HepG2 (cell line): ENCODE data around the gene RASSF4. TPM values are rescaled to one million over a fixed set of nuclear protein-coding genes. Genes with fewer than 3 reads are reported as not detected.

Experiments used
- FOSL2 ChIP-seq: sonication (generic); formaldehyde crosslinking; IDR thresholded peaks from 2 replicates; pipeline ENCODE4 v1.4.0; 2020; ENCODE audit warnings: missing genetic modification reagents
- KLF6 ChIP-seq: IDR thresholded peaks from 2 replicates; pipeline ENCODE4 v1.8.0; 2016; ENCODE audit warnings: missing biosample characterization, missing genetic modification reagents
- ONECUT2 ChIP-seq: sonication (generic); formaldehyde crosslinking; IDR thresholded peaks from 2 replicates; pipeline ENCODE4 v1.4.0; 2020; ENCODE audit warnings: missing genetic modification reagents
- PHF21A ChIP-seq: sonication (generic); formaldehyde crosslinking; IDR thresholded peaks from 2 replicates; pipeline ENCODE4 v1.5.0; 2020; ENCODE audit warnings: mild to moderate bottlenecking, missing genetic modification reagents
- SAFB2 ChIP-seq: sonication (generic); formaldehyde crosslinking; IDR thresholded peaks from 2 replicates; pipeline ENCODE4 v1.5.1; 2020; ENCODE audit warnings: missing genetic modification reagents, low read depth, mild to moderate bottlenecking, borderline replicate concordance
- SALL2 ChIP-seq: sonication (generic); formaldehyde crosslinking; IDR thresholded peaks from 2 replicates; pipeline ENCODE4 v1.8.1; 2023; ENCODE audit warnings: mild to moderate bottlenecking, missing genetic modification reagents, inconsistent platforms
- SMYD3 ChIP-seq: sonication (generic); formaldehyde crosslinking; IDR thresholded peaks from 2 replicates; pipeline ENCODE4 v1.8.1; 2023; ENCODE audit warnings: mild to moderate bottlenecking, missing genetic modification reagents
- SNRNP70 ChIP-seq: fragments of 200-400 bp; formaldehyde crosslinking; IDR thresholded peaks from 2 replicates; pipeline ENCODE4 v1.6.1; 2017; ENCODE audit warnings: mild to moderate bottlenecking, low read depth, low read length, moderate library complexity
- ZC3H13 ChIP-seq: sonication (generic); formaldehyde crosslinking; IDR thresholded peaks from 2 replicates; pipeline ENCODE4 v1.8.1; 2023; ENCODE audit warnings: mild to moderate bottlenecking, missing genetic modification reagents, moderate library complexity
- ZFYVE20 ChIP-seq: sonication (generic); formaldehyde crosslinking; IDR thresholded peaks from 2 replicates; pipeline ENCODE4 v1.8.0; 2023; ENCODE audit warnings: low read depth, mild to moderate bottlenecking, moderate library complexity, missing genetic modification reagents, borderline replicate concordance
- ZNF225 ChIP-seq: sonication (generic); formaldehyde crosslinking; IDR thresholded peaks from 2 replicates; pipeline ENCODE4 v1.4.0; 2020; ENCODE audit warnings: mild to moderate bottlenecking, missing genetic modification reagents
- ZNF713 ChIP-seq: sonication (generic); formaldehyde crosslinking; IDR thresholded peaks from 2 replicates; pipeline ENCODE4 v1.4.0; 2020; ENCODE audit warnings: mild to moderate bottlenecking, missing genetic modification reagents
- ZNF839 ChIP-seq: sonication (generic); formaldehyde crosslinking; IDR thresholded peaks from 2 replicates; pipeline ENCODE4 v1.4.0; 2020; ENCODE audit warnings: missing genetic modification reagents, mild to moderate bottlenecking, borderline replicate concordance
- ZSCAN31 ChIP-seq: sonication (generic); formaldehyde crosslinking; IDR thresholded peaks from 2 replicates; pipeline ENCODE4 v1.5.0; 2020; ENCODE audit warnings: low read depth, mild to moderate bottlenecking, missing genetic modification reagents
- polyA plus RNA-seq, 8 experiments: library from polyadenylated mRNA; depleted of rRNA in 3 of 8; stranded (reverse) in 7 of 8; unstranded in 1 of 8; fragments of >200 nt; fragmentation: Illumina TruSeq in 4 of 8; extraction: Trizol in 4 of 8; gene quantifications; 2 replicates each; pipeline versions ENCODE4 v1.2.1 to v1.2.3, GENCODE V29; 2011 to 2016; ENCODE audit warnings: low read depth in 4 of 8, missing spikeins in 1 of 8, mixed read lengths in 1 of 8; ENCODE audit not compliant: insufficient read depth in 1 of 8
- total RNA-seq, 5 experiments: library from RNA; depleted of rRNA; stranded (reverse); fragments of >200 nt; fragmentation: Illumina TruSeq; extraction: Trizol; gene quantifications; 2 replicates each; pipeline ENCODE4 v1.2.3, GENCODE V29; 2016; ENCODE audit warnings: low read depth in 1 of 5
- TF ChIP-seq, protein P1 (sequence below): sonication (generic); formaldehyde crosslinking; IDR thresholded peaks from 2 replicates; pipeline ENCODE4 v1.5.0; 2020; ENCODE audit warnings: mild to moderate bottlenecking, missing genetic modification reagents, borderline replicate concordance
- TF ChIP-seq, protein P2 (sequence below): sonication (generic); formaldehyde crosslinking; IDR thresholded peaks from 2 replicates; pipeline ENCODE4 v1.5.1; 2020; ENCODE audit warnings: missing genetic modification reagents, mild to moderate bottlenecking, borderline replicate concordance
- TF ChIP-seq, protein P3 (sequence below), 2 experiments: fragments of 450-650 bp in 1 of 2; sonication (generic) in 1 of 2; formaldehyde crosslinking; IDR thresholded peaks; 2 replicates each; pipeline versions ENCODE4 v1.5.0 to v1.8.0; 2020 to 2022; ENCODE audit warnings: mild to moderate bottlenecking in 1 of 2, missing genetic modification reagents in 1 of 2
- TF ChIP-seq, protein P4 (sequence below): sonication (generic); formaldehyde crosslinking; IDR thresholded peaks from 2 replicates; pipeline ENCODE4 v1.5.0; 2020; ENCODE audit warnings: missing genetic modification reagents

Gene RASSF4
- total and polyA plus RNA-seq, 2 of the 13 experiments (the other 11 are each of a cell fraction or from before 2014, with no cell fraction given) = 34.0 to 51.7 TPM

DNA sequence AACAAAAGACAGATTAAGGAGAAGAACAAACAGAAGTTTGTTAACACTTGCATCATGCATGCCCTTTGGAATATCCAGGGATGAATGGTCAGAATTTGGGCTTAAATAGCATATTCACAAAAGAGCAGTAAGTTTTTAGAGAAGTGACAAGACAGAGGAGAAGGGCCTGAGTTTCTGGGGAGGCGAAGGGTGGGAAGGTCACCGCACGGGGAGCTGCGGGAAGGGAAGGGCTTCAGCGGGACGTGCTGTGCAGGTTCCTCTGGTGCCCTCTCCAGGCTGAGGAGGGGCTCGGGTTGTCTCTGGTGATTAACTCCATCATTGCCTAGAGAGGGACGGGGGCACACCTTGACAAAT lies 30.7 kb downstream of the RASSF4 start (continued):
- TF ChIP-seq, protein P1, sequence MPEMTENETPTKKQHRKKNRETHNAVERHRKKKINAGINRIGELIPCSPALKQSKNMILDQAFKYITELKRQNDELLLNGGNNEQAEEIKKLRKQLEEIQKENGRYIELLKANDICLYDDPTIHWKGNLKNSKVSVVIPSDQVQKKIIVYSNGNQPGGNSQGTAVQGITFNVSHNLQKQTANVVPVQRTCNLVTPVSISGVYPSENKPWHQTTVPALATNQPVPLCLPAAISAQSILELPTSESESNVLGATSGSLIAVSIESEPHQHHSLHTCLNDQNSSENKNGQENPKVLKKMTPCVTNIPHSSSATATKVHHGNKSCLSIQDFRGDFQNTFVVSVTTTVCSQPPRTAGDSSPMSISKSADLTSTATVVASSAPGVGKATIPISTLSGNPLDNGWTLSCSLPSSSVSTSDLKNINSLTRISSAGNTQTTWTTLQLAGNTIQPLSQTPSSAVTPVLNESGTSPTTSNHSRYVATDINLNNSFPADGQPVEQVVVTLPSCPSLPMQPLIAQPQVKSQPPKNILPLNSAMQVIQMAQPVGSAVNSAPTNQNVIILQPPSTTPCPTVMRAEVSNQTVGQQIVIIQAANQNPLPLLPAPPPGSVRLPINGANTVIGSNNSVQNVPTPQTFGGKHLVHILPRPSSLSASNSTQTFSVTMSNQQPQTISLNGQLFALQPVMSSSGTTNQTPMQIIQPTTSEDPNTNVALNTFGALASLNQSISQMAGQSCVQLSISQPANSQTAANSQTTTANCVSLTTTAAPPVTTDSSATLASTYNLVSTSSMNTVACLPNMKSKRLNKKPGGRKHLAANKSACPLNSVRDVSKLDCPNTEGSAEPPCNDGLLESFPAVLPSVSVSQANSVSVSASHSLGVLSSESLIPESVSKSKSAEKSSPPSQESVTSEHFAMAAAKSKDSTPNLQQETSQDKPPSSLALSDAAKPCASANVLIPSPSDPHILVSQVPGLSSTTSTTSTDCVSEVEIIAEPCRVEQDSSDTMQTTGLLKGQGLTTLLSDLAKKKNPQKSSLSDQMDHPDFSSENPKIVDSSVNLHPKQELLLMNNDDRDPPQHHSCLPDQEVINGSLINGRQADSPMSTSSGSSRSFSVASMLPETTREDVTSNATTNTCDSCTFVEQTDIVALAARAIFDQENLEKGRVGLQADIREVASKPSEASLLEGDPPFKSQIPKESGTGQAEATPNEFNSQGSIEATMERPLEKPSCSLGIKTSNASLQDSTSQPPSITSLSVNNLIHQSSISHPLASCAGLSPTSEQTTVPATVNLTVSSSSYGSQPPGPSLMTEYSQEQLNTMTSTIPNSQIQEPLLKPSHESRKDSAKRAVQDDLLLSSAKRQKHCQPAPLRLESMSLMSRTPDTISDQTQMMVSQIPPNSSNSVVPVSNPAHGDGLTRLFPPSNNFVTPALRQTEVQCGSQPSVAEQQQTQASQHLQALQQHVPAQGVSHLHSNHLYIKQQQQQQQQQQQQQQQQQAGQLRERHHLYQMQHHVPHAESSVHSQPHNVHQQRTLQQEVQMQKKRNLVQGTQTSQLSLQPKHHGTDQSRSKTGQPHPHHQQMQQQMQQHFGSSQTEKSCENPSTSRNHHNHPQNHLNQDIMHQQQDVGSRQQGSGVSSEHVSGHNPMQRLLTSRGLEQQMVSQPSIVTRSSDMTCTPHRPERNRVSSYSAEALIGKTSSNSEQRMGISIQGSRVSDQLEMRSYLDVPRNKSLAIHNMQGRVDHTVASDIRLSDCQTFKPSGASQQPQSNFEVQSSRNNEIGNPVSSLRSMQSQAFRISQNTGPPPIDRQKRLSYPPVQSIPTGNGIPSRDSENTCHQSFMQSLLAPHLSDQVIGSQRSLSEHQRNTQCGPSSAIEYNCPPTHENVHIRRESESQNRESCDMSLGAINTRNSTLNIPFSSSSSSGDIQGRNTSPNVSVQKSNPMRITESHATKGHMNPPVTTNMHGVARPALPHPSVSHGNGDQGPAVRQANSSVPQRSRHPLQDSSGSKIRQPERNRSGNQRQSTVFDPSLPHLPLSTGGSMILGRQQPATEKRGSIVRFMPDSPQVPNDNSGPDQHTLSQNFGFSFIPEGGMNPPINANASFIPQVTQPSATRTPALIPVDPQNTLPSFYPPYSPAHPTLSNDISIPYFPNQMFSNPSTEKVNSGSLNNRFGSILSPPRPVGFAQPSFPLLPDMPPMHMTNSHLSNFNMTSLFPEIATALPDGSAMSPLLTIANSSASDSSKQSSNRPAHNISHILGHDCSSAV (CRISPR knock-in tag) = no peak
- TF ChIP-seq PHF21A (CRISPR knock-in tag) (peak; percentile 26; the same call in 1 of the 2 replicates), SNRNP70 (no peak), ONECUT2 (CRISPR knock-in tag) (no peak; the same call in 1 of the 2 replicates), KLF6 (peak; percentile 49; the same call in 1 of the 2 replicates), ZC3H13 (CRISPR knock-in tag) (no peak), SMYD3 (CRISPR knock-in tag) (no peak), FOSL2 (CRISPR knock-in tag) (peak; percentile 13; the same call in 1 of the 2 replicates), ZNF713 (CRISPR knock-in tag) (no peak), ZNF839 (CRISPR knock-in tag) (no peak), ZNF225 (no peak), SALL2 (CRISPR knock-in tag) (no peak), ZSCAN31 (CRISPR knock-in tag) (no peak), ZFYVE20 (no peak), SAFB2 (CRISPR knock-in tag) (no peak)
- TF ChIP-seq, protein P2, sequence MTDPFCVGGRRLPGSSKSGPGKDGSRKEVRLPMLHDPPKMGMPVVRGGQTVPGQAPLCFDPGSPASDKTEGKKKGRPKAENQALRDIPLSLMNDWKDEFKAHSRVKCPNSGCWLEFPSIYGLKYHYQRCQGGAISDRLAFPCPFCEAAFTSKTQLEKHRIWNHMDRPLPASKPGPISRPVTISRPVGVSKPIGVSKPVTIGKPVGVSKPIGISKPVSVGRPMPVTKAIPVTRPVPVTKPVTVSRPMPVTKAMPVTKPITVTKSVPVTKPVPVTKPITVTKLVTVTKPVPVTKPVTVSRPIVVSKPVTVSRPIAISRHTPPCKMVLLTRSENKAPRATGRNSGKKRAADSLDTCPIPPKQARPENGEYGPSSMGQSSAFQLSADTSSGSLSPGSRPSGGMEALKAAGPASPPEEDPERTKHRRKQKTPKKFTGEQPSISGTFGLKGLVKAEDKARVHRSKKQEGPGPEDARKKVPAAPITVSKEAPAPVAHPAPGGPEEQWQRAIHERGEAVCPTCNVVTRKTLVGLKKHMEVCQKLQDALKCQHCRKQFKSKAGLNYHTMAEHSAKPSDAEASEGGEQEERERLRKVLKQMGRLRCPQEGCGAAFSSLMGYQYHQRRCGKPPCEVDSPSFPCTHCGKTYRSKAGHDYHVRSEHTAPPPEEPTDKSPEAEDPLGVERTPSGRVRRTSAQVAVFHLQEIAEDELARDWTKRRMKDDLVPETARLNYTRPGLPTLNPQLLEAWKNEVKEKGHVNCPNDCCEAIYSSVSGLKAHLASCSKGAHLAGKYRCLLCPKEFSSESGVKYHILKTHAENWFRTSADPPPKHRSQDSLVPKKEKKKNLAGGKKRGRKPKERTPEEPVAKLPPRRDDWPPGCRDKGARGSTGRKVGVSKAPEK (CRISPR knock-in tag) = no peak
- TF ChIP-seq, protein P3, sequence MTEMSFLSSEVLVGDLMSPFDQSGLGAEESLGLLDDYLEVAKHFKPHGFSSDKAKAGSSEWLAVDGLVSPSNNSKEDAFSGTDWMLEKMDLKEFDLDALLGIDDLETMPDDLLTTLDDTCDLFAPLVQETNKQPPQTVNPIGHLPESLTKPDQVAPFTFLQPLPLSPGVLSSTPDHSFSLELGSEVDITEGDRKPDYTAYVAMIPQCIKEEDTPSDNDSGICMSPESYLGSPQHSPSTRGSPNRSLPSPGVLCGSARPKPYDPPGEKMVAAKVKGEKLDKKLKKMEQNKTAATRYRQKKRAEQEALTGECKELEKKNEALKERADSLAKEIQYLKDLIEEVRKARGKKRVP (CRISPR knock-in tag; IDR thresholded peaks at IDR 0.05) = peak; percentile 44 to 97; a peak in 2 of 4 replicates
- TF ChIP-seq, protein P4, sequence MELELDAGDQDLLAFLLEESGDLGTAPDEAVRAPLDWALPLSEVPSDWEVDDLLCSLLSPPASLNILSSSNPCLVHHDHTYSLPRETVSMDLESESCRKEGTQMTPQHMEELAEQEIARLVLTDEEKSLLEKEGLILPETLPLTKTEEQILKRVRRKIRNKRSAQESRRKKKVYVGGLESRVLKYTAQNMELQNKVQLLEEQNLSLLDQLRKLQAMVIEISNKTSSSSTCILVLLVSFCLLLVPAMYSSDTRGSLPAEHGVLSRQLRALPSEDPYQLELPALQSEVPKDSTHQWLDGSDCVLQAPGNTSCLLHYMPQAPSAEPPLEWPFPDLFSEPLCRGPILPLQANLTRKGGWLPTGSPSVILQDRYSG = no peak
